ENCODE results near the gene LTBP2. TPM values are rescaled to one million over a fixed set of nuclear protein-coding genes. Genes with fewer than 3 reads are reported as not detected.

The LTBP2 gene
- total and polyA plus RNA-seq, 2 of the 13 experiments (the other 11 are each of a cell fraction or from before 2014, with no cell fraction given), result 0.20 to 0.41 TPM

- TF ChIP-seq CREB1 (IDR thresholded peaks at IDR 0.05), result no peak
- no peak for TF ChIP-seq CREB1 (CRISPR knock-in tag; IDR thresholded peaks at IDR 0.05)
- no peak for TF ChIP-seq TCF12 (IDR thresholded peaks at IDR 0.05)
- no peak for TF ChIP-seq TCF12 (CRISPR knock-in tag; IDR thresholded peaks at IDR 0.05)
- in situ Hi-C loops (cut with HindIII; ENCODE audit: extremely low pct_ligation_motif_present, low pct_unique_long_range_greater_than_20kb) (no loop called here), intact Hi-C loops (cut with micrococcal nuclease; ENCODE audit: unreplicated experiment) (loop anchor here (5.0 kb wide), 2 partner anchors 107 to 297 kb away; partner anchors contain the start of gene LTBP2)
- Histone ChIP-seq H3K36me3 (replicated peaks in 1 of 2; ENCODE audit: control insufficient read depth in 1 of 2, insufficient read depth in 2 of 2, low read length in 2 of 2) (no peaks in the 10 kb centered on the region), H3K27ac (ENCODE audit: extremely low read length, insufficient read depth, low read length) (no peak overlapping the region), H3K4me3 (replicated peaks in 1 of 3; ENCODE audit: insufficient read depth in 1 of 3, low read depth in 2 of 3, low read length in 3 of 3) (no peak overlapping the region), H3K9ac (ENCODE audit: insufficient read depth, low read depth, low read length) (no peak overlapping the region), H3K79me2 (ENCODE audit: insufficient read depth, low read length) (no peaks in the 10 kb centered on the region), H3K9me3 (ENCODE audit: low read length) (no peaks in the 10 kb centered on the region), H3K4me2 (ENCODE audit: low read depth, low read length) (no peak overlapping the region), H3K27me3 (ENCODE audit: control insufficient read depth in 1 of 2, insufficient read depth in 2 of 2, low read length in 2 of 2) (peaks cover 2 to 31% of the 10 kb centered on the region in 2 experiments; a peak in 2 of 5 replicates), H2AFZ (ENCODE audit: low read length) (no peak overlapping the region), H3K4me1 (ENCODE audit: insufficient read depth, low read length) (peaks cover 8% of the 10 kb centered on the region), H4K20me1 (ENCODE audit: insufficient read depth, low read length) (no peaks in the 10 kb centered on the region)
- ATAC-seq (no peak), FAIRE-seq (no peak), DNase-seq (ENCODE audit: low spot score) (no peak)
- no TSS peak for BruUV-seq (replicated peaks)
- POLR2A ChIA-PET, result interaction anchor here (1.5 kb wide), 1 partner anchor 12 kb away, joined by 5 read pairs; the partner anchor contains the start of genes ISCA2 and NPC2
- 41% methylated on average over 13 of the region's 20 CpGs for WGBS (ENCODE audit: low lambda C conversion rate)
- CTCF ChIA-PET (ENCODE audit: low intra/inter-chr PET ratio, low total read pairs), result no interaction called here
Observed at GRCh38 chr14:74504874-74505720, 106.9 kb downstream of the LTBP2 start.

GRCh38 chr14:74504412-74504811 is 107.6 kb downstream of the LTBP2 start:
- in situ Hi-C loops (cut with HindIII; ENCODE audit: extremely low pct_ligation_motif_present, low pct_unique_long_range_greater_than_20kb) (no loop called here), intact Hi-C loops (cut with micrococcal nuclease; ENCODE audit: unreplicated experiment) (loop anchor here (5.0 kb wide), 2 partner anchors 108 to 298 kb away; partner anchors contain the start of gene LTBP2)
- no peaks in the 10 kb centered on the region for H4K20me1 ChIP-seq (ENCODE audit: insufficient read depth, low read length)
- no peaks in the 10 kb centered on the region for H3K9me3 ChIP-seq (ENCODE audit: low read length)
- H2AFZ ChIP-seq (ENCODE audit: low read length), result no peak overlapping the region
- WGBS (ENCODE audit: low lambda C conversion rate), result 48% methylated on average over 3 of the region's 4 CpGs
- POLR2A ChIA-PET, result interaction anchor here (1.5 kb wide), 1 partner anchor 11 kb away, joined by 5 read pairs; the partner anchor contains the start of genes ISCA2 and NPC2
- no peaks in the 10 kb centered on the region for H3K36me3 ChIP-seq (replicated peaks in 1 of 2; ENCODE audit: control insufficient read depth in 1 of 2, insufficient read depth in 2 of 2, low read length in 2 of 2)
- H3K79me2 ChIP-seq (ENCODE audit: insufficient read depth, low read length), result no peaks in the 10 kb centered on the region
- 0 out of 2 replicates have a peak, but pooled peaks cover 4% of the 10 kb centered on the region for H3K4me1 ChIP-seq (ENCODE audit: insufficient read depth, low read length)
- H3K27ac ChIP-seq (ENCODE audit: extremely low read length, insufficient read depth, low read length), result no peak overlapping the region
- DNase-seq (ENCODE audit: low spot score) (no peak), ATAC-seq (no peak), FAIRE-seq (no peak)
- H3K4me2 ChIP-seq (ENCODE audit: low read depth, low read length), result no peak overlapping the region
- H3K27me3 ChIP-seq (ENCODE audit: control insufficient read depth in 1 of 2, insufficient read depth in 2 of 2, low read length in 2 of 2), result peaks cover 0 to 24% of the 10 kb centered on the region in 2 experiments; a peak in 2 of 5 replicates
- H3K9ac ChIP-seq (ENCODE audit: insufficient read depth, low read depth, low read length), result no peak overlapping the region
- no peak overlapping the region for H3K4me3 ChIP-seq (replicated peaks in 1 of 3; ENCODE audit: insufficient read depth in 1 of 3, low read depth in 2 of 3, low read length in 3 of 3)
- CTCF ChIA-PET (ENCODE audit: low intra/inter-chr PET ratio, low total read pairs), result no interaction called here
- no TSS peak for BruUV-seq (replicated peaks)
- no peak for TF ChIP-seq THAP8 (CRISPR knock-in tag; IDR thresholded peaks at IDR 0.05; ENCODE audit: borderline replicate concordance)
- no peak for TF ChIP-seq ZNF724P (CRISPR knock-in tag; IDR thresholded peaks at IDR 0.05; ENCODE audit: borderline replicate concordance)
- no peak for TF ChIP-seq ZNF142 (CRISPR knock-in tag; IDR thresholded peaks at IDR 0.05)
- TF ChIP-seq PHB2 (IDR thresholded peaks at IDR 0.05; ENCODE audit: partially characterized antibody), result no peak
- TF ChIP-seq TIGD3 (CRISPR knock-in tag; IDR thresholded peaks at IDR 0.05; ENCODE audit: borderline replicate concordance), result no peak

Measured in HepG2 (cell line).